ENCODE measurements around the gene LHX5.
"Not testable (repeated sequence)": the region's sequence is repeated elsewhere in the genome, so short reads cannot be mapped to it uniquely, and the experiment has no call there.

LHX5 gene

DNA sequence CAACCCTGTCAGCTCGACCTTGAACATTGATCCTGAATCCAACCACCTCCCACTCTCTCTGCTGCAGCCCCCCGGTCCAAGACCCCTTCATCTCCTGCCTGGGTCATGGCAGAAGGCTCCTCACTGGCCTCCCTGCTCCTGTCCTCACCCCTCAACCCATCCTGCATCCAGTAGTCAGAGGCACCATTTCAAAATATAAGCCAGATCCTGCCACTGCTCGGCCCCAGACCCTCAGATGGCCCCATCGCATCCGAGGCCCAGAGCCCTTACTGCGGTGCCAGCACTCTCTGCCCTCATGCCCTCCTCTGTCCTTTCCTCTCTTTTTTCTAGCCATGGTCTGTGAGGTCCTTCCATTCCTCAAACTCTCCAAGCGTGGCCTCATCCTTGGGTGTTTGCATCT lies 34.3 kb upstream of the LHX5 start:
- no peak for TF ChIP-seq CTCF (IDR thresholded peaks at IDR 0.05; ENCODE audit: control insufficient read depth, insufficient read depth, low read depth, low read length, missing control alignments)
- no peak overlapping the region for H3K4me3 ChIP-seq (ENCODE audit: control insufficient read depth, low read depth, low read length)
- no peak for DNase-seq (ENCODE audit: low read depth)

DNA sequence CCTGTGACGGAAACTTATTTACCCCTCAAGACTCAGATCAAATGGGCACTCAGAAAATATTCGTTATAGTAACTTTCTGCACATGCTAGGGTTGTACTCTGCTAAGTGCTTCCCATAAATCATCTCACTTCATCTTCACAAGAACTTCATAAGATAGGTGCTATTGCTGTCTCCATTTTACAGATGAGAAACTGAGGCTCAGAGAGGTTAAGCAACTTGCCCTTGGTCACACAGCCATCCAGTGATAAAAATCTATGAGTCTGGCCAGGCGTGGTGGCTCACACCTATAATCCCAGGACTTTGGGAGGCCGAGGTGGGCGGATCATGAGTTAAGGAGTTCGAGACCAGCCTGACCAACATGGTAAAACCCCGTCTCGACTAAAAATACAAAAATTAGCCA lies 33.2 kb upstream of the LHX5 start:
- TF ChIP-seq CTCF (IDR thresholded peaks at IDR 0.05; ENCODE audit: control insufficient read depth, insufficient read depth, low read depth, low read length, missing control alignments), result no peak
- no peak for DNase-seq (ENCODE audit: low read depth)
- H3K4me3 ChIP-seq (ENCODE audit: control insufficient read depth, low read depth, low read length), result no peak overlapping the region

- DNase-seq (ENCODE audit: low read depth), result no peak
- TF ChIP-seq CTCF (IDR thresholded peaks at IDR 0.05; ENCODE audit: control insufficient read depth, insufficient read depth, low read depth, low read length, missing control alignments), result no peak
- no peak overlapping the region for H3K4me3 ChIP-seq (ENCODE audit: control insufficient read depth, low read depth, low read length)
Observed at GRCh38 chr12:113500782-113501311, 29.2 kb upstream of the LHX5 start.

GRCh38 chr12:113500306-113500675 lies 28.6 kb upstream of the LHX5 start:
- TF ChIP-seq CTCF (IDR thresholded peaks at IDR 0.05; ENCODE audit: control insufficient read depth, insufficient read depth, low read depth, low read length, missing control alignments), result no peak
- H3K4me3 ChIP-seq (ENCODE audit: control insufficient read depth, low read depth, low read length), result no peak overlapping the region
- DNase-seq (ENCODE audit: low read depth), result no peak

- no peak for TF ChIP-seq CTCF (IDR thresholded peaks at IDR 0.05; ENCODE audit: control insufficient read depth, insufficient read depth, low read depth, low read length, missing control alignments)
- no peak for DNase-seq (ENCODE audit: low read depth)
- no peak overlapping the region for H3K4me3 ChIP-seq (ENCODE audit: control insufficient read depth, low read depth, low read length)
Observed at GRCh38 chr12:113498490-113498889, 26.8 kb upstream of the LHX5 start.

DNA sequence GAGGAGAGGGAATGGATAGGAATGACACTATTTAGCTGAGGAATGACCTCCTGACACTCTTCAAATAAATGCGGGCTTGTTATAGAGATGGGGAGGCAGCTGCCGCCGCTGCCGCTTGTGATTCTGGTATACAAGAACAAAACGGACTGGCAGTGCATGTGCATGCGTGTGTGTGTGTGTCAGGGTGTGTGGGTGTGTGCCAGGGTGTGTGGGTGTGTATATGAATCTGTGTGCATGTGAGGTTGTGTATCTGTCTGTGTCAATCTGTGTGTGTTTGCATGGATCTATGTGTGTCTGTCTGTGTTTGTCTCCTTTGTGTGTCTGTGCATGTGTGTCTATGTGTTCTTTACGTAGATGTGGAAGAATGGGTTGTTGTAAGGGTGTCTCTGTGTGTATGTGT lies 26.0 kb upstream of the LHX5 start:
- TF ChIP-seq CTCF (IDR thresholded peaks at IDR 0.05; ENCODE audit: control insufficient read depth, insufficient read depth, low read depth, low read length, missing control alignments), result no peak
- no peak for DNase-seq (ENCODE audit: low read depth)
- H3K4me3 ChIP-seq (ENCODE audit: control insufficient read depth, low read depth, low read length), result no peak overlapping the region

DNA sequence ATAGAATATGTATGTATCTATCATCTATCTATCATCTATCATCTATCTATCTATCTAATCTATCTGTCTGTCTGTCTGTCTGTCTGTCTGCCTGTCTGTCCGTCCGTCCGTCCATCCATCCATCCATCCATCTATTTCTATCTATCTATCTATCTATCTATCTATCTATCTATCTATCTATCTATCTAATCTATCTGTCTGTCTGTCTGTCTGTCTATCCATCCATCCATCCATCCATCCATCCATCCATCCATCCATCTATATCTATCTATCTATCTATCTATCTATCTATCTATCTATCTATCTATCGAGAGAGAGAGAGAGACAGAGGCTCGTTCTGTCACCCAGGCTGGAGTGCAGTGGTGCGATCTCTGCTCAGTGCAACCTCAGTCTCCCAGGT lies 24.3 kb upstream of the LHX5 start:
- H3K4me3 ChIP-seq (ENCODE audit: control insufficient read depth, low read depth, low read length); DNase-seq (ENCODE audit: low read depth): not testable (repeated sequence)
